HL-60 (cell line): ENCODE measurements around the gene TFB1M.

Experiments used
- DNase-seq, 2 experiments: peaks; one replicate each; pipeline ENCODE4 v3.0.0-alpha.2; 2010 to 2020; ENCODE audit warnings: low read depth in 1 of 2, low spot score in 1 of 2
- H3K27ac ChIP-seq: fragments of 250-450 bp; sonication (Bioruptor Pico); replicated peaks from 2 replicates; pipeline ENCODE4 v1.5.1; 2020; ENCODE audit warnings: mild to moderate bottlenecking, moderate library complexity
- H3K27me3 ChIP-seq: fragments of 250-450 bp; sonication (Bioruptor Pico); 2 replicates; pipeline ENCODE4 v1.5.1; 2021; ENCODE audit warnings: mild to moderate bottlenecking, moderate library complexity; ENCODE audit not compliant: insufficient read depth, poor library complexity, severe bottlenecking
- H3K4me3 ChIP-seq: replicated peaks from 2 replicates; pipeline ENCODE4 v1.5.1; 2011; ENCODE audit warnings: mild to moderate bottlenecking, control low read depth, low read length; ENCODE audit not compliant: insufficient read depth
- GABPA ChIP-seq: IDR thresholded peaks from 2 replicates; pipeline ENCODE4 v1.6.1; 2012; ENCODE audit warnings: low read depth
- POLR2AphosphoS5 ChIP-seq: IDR thresholded peaks from 2 replicates; pipeline ENCODE4 v1.6.1; 2012; ENCODE audit warnings: low read depth
- SPI1 ChIP-seq: IDR thresholded peaks from 2 replicates; pipeline ENCODE4 v1.6.1; 2012; ENCODE audit warnings: low read depth, mild to moderate bottlenecking, borderline replicate concordance
- TF ChIP-seq, protein P1 (sequence below): IDR thresholded peaks from one replicate; pipeline ENCODE4 v1.5.1; 2011; ENCODE audit warnings: low read length, control low read depth, inconsistent platforms; ENCODE audit not compliant: insufficient read depth
- TF ChIP-seq, protein P2 (sequence below): IDR thresholded peaks from 2 replicates; pipeline ENCODE4 v1.6.1; 2012; ENCODE audit warnings: low read depth; ENCODE audit not compliant: insufficient replicate concordance

TFB1M gene

DNA sequence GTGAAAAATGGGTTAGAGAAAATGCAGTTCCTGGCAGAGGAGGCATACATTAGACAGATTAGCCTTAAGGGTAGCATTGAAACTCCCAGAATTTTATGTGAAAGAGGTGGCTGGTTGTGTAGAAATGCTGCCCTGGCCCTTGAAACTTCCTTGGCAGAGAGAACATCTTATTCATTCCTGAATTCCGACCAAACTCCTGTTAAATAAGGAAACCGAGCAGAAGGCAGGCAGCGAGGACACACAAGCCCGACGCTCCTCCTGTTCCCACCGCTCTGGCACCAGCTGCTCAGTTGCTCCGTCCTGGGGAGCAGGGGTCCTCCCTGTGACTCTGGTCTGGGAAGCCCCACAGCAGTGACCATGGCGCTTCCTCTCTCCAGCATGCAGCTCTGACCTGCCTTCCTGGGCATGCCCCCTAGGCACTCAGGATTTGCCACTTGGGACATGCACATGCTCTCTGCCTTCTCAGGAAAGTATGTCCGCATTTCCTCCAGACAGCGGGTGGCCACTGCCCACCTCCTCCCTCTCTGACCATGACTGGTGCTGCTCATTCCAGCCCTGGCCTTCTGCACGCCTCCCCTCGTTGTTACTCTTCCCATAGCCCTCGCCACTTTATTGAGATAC, 85.6 kb downstream of the TFB1M start:
- TF ChIP-seq SPI1 (no peak), GABPA (no peak)
- TF ChIP-seq, protein P1, sequence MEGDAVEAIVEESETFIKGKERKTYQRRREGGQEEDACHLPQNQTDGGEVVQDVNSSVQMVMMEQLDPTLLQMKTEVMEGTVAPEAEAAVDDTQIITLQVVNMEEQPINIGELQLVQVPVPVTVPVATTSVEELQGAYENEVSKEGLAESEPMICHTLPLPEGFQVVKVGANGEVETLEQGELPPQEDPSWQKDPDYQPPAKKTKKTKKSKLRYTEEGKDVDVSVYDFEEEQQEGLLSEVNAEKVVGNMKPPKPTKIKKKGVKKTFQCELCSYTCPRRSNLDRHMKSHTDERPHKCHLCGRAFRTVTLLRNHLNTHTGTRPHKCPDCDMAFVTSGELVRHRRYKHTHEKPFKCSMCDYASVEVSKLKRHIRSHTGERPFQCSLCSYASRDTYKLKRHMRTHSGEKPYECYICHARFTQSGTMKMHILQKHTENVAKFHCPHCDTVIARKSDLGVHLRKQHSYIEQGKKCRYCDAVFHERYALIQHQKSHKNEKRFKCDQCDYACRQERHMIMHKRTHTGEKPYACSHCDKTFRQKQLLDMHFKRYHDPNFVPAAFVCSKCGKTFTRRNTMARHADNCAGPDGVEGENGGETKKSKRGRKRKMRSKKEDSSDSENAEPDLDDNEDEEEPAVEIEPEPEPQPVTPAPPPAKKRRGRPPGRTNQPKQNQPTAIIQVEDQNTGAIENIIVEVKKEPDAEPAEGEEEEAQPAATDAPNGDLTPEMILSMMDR = no peak
- no peak overlapping the region for H3K27ac ChIP-seq
- no peak overlapping the region for H3K4me3 ChIP-seq
- DNase-seq = no peak
- no peaks in the 10 kb centered on the region for H3K27me3 ChIP-seq

- Histone ChIP-seq H3K4me3 (no peak overlapping the region), H3K27ac (no peak overlapping the region), H3K27me3 (no peaks in the 10 kb centered on the region)
- TF ChIP-seq, protein P1 = no peak
- TF ChIP-seq SPI1 = no peak
- TF ChIP-seq GABPA = no peak
- TF ChIP-seq POLR2AphosphoS5 = no peak
- TF ChIP-seq, protein P2, sequence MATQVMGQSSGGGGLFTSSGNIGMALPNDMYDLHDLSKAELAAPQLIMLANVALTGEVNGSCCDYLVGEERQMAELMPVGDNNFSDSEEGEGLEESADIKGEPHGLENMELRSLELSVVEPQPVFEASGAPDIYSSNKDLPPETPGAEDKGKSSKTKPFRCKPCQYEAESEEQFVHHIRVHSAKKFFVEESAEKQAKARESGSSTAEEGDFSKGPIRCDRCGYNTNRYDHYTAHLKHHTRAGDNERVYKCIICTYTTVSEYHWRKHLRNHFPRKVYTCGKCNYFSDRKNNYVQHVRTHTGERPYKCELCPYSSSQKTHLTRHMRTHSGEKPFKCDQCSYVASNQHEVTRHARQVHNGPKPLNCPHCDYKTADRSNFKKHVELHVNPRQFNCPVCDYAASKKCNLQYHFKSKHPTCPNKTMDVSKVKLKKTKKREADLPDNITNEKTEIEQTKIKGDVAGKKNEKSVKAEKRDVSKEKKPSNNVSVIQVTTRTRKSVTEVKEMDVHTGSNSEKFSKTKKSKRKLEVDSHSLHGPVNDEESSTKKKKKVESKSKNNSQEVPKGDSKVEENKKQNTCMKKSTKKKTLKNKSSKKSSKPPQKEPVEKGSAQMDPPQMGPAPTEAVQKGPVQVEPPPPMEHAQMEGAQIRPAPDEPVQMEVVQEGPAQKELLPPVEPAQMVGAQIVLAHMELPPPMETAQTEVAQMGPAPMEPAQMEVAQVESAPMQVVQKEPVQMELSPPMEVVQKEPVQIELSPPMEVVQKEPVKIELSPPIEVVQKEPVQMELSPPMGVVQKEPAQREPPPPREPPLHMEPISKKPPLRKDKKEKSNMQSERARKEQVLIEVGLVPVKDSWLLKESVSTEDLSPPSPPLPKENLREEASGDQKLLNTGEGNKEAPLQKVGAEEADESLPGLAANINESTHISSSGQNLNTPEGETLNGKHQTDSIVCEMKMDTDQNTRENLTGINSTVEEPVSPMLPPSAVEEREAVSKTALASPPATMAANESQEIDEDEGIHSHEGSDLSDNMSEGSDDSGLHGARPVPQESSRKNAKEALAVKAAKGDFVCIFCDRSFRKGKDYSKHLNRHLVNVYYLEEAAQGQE = no peak
- DNase-seq = no peak
These were observed 87.2 kb downstream of the TFB1M start for GRCh38 chr6:155227046-155227445.

DNA sequence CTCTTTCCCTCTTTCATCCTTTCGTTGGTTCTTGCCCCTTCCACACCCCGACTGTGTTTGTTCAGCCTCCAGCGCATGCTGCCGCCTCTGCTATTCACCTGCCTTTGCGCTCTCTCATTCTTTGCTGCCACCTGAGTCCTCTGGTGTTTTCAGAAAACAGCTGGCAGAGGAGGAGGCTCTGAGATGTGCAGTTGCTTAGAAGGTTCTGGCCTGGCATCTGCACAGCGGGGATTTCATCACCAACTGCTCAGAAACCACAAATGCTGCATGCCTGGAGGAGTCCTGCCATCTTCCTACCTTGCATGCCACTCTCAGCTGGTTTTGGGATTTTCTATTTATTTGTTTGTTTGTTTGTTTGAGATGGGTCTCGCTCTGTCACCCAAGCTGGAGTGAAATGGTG, 89.7 kb downstream of the TFB1M start:
- DNase-seq = peak in 1 of 2 experiments; percentile 82
- TF ChIP-seq, protein P2 = no peak
- TF ChIP-seq GABPA (no peak), SPI1 (no peak), POLR2AphosphoS5 (no peak)
- TF ChIP-seq, protein P1 = no peak
- H3K27ac ChIP-seq = peak overlapping the region; percentile 69
- H3K27me3 ChIP-seq = no peaks in the 10 kb centered on the region
- H3K4me3 ChIP-seq = no peak overlapping the region
